Keratinocyte (primary cell): ENCODE measurements around the gene CFAP46.

Experiments
- EZH2 ChIP-seq: IDR thresholded peaks from one replicate; pipeline ENCODE4 v1.6.1; 2012; ENCODE audit warnings: inconsistent platforms, mild to moderate bottlenecking, low read length, moderate library complexity
- TF ChIP-seq, protein P1 (sequence below), 3 experiments: IDR thresholded peaks in 1 of 3; conservative IDR thresholded peaks in 1 of 3; optimal IDR thresholded peaks in 1 of 3; 2 replicates in 2 of 3; 3 replicates in 1 of 3; pipeline versions ENCODE3 to v1.5.1; 2011; ENCODE audit warnings: low read length in 3 of 3, mild to moderate bottlenecking in 3 of 3, moderate library complexity in 2 of 3, control low read depth in 1 of 3, inconsistent platforms in 1 of 3; ENCODE audit not compliant: insufficient read depth in 2 of 3; ENCODE audit errors: extremely low read depth in 1 of 3

DNA sequence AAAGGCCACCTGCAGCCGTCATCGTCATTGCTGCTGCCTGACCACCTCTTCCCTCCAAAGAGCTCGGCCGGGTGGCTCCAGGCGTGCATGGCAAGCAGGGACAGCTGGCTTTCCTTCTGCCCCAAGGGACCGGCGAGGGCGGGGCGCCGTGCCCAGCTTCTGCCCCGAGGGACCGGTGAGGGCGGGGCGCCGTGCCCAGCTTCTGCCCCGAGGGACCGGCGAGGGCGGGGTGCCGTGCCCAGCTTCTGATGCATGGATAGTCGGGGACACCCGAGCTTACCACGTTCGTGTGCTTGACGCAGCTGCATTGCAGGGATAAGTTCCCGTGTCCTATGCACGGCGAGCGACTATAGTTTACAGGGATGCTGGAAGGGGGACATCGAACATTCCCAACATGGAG is 27.0 kb downstream of the CFAP46 start:
- TF ChIP-seq EZH2: no peak
- TF ChIP-seq, protein P1, sequence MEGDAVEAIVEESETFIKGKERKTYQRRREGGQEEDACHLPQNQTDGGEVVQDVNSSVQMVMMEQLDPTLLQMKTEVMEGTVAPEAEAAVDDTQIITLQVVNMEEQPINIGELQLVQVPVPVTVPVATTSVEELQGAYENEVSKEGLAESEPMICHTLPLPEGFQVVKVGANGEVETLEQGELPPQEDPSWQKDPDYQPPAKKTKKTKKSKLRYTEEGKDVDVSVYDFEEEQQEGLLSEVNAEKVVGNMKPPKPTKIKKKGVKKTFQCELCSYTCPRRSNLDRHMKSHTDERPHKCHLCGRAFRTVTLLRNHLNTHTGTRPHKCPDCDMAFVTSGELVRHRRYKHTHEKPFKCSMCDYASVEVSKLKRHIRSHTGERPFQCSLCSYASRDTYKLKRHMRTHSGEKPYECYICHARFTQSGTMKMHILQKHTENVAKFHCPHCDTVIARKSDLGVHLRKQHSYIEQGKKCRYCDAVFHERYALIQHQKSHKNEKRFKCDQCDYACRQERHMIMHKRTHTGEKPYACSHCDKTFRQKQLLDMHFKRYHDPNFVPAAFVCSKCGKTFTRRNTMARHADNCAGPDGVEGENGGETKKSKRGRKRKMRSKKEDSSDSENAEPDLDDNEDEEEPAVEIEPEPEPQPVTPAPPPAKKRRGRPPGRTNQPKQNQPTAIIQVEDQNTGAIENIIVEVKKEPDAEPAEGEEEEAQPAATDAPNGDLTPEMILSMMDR (optimal IDR thresholded peaks at IDR 0.05 in 1 of 3, IDR thresholded peaks at IDR 0.05 in 1 of 3, conservative IDR thresholded peaks at IDR 0.05 in 1 of 3; ENCODE audit: extremely low read depth in 1 of 3, insufficient read depth in 2 of 3, low read length in 3 of 3): no peak
